BLaER1 treated with 17β-estradiol and CSF1 and Interleukin-3, amounts not matched to agents 10 nM and 100 nM (cell line): ENCODE measurements around the gene PRR22.

Experiments used
- H3K27ac ChIP-seq, 11 experiments: shearing (Covaris generic); formaldehyde crosslinking; 2 replicates each; pipeline ENCODE4 v1.8.1; 2022
- H3K27me3 ChIP-seq, 11 experiments: shearing (Covaris generic); formaldehyde crosslinking; 2 replicates each; pipeline ENCODE4 v1.8.1; 2022
- H3K36me3 ChIP-seq, 11 experiments: shearing (Covaris generic); formaldehyde crosslinking; 2 replicates each; pipeline ENCODE4 v1.8.1; 2022
- H3K4me1 ChIP-seq, 10 experiments: shearing (Covaris generic); formaldehyde crosslinking; 2 replicates each; pipeline ENCODE4 v1.8.1; 2022
- H3K4me2 ChIP-seq, 11 experiments: shearing (Covaris generic); formaldehyde crosslinking; 2 replicates each; pipeline ENCODE4 v1.8.1; 2022
- H3K4me3 ChIP-seq, 10 experiments: shearing (Covaris generic); formaldehyde crosslinking; 2 replicates each; pipeline ENCODE4 v1.8.1; 2022
- H3K9ac ChIP-seq, 11 experiments: shearing (Covaris generic); formaldehyde crosslinking; 2 replicates each; pipeline ENCODE4 v1.8.1; 2022
- H3K9me3 ChIP-seq, 11 experiments: shearing (Covaris generic); formaldehyde crosslinking; replicated peaks in 1 of 11; 2 replicates each; pipeline ENCODE4 v1.8.1; 2022
- H4K20me1 ChIP-seq, 11 experiments: shearing (Covaris generic); formaldehyde crosslinking; 2 replicates each; pipeline ENCODE4 v1.8.1; 2022
- Cebpa-rat ChIP-seq, 11 experiments: shearing (Covaris generic); IDR thresholded peaks; 2 replicates each; pipeline ENCODE4 v1.8.1; 2022

Gene PRR22

DNA sequence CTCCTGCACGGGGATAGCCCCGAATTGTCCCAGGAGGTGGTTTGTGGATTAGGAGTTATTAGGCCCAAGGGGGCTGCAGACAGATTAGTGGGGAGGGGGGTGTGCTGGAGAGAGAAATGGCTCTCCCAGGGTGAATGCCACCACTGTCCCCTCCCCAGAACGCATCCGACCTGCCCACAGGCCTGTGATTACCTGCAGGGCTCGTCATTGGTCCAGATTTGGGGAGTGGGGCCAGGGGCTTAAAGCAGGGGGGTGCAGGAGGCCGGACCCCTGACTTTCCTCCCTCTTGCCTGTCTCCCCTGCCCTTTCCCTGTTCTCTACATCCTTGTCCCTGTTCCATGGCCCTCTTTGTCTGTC, 21.6 kb upstream of the PRR22 start:
- H3K9me3 ChIP-seq: no peaks in the 10 kb centered on the region
- peaks cover 20 to 38% (median 27%) of the 10 kb centered on the region in 11 experiments for H3K27me3 ChIP-seq
- peak overlapping the region in 8 of 11 experiments; percentile 46 to 85 (median 67); a peak in 15 of 22 replicates for H3K4me2 ChIP-seq
- H3K4me1 ChIP-seq: peaks cover 7 to 58% (median 49%) of the 10 kb centered on the region in 10 experiments; a peak in 19 of 20 replicates
- peak overlapping the region in 1 of 11 experiments; percentile 53; a peak in 1 of 22 replicates for H3K9ac ChIP-seq
- no peaks in the 10 kb centered on the region for H3K36me3 ChIP-seq
- H4K20me1 ChIP-seq: peaks cover 0 to 5% (median 0%) of the 10 kb centered on the region in 11 experiments; a peak in 3 of 22 replicates
- peak overlapping the region in 1 of 10 experiments; percentile 57; a peak in 1 of 20 replicates for H3K4me3 ChIP-seq
- TF ChIP-seq Cebpa-rat (IDR thresholded peaks at IDR 0.05): no peak
- H3K27ac ChIP-seq: no peak overlapping the region

DNA sequence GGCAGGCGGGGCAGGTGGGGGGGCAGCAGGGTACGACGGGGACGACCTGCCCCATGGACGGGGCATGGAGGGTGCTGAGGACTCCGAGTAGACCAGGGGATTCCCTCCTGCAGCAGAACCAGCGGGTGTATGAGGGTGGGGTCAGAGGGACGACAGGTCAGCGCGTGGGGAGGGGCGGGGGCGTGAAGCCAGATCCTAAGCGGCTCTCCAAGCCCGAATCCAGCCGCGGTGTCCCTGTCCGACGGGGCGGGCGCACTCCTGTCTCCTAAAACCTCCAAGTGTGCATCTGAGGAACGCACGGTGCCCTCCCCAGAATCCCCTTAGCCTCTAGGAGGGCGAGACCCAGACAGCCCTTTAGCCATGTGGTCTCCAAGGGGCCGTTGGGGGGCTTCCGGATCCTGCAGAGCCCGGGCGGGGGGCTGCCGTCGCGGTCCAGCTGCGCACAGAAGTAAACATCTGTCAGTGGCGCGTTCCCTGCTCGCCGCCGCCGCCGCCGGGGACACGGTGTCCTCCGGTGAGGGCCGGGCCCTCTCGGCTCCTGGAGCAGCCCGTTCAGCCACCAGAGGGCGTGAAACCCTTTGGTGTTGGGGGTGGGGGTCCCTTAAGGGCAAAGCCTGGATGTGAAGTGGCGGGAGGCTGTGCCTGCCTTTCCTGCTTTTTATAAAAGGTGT, 21.1 kb upstream of the PRR22 start:
- Histone ChIP-seq H3K4me2 (peak overlapping the region; percentile 34 to 85 (median 60); a peak in 21 of 22 replicates), H3K4me3 (peak overlapping the region in 9 of 10 experiments; percentile 21 to 63 (median 46); a peak in 15 of 20 replicates)

DNA sequence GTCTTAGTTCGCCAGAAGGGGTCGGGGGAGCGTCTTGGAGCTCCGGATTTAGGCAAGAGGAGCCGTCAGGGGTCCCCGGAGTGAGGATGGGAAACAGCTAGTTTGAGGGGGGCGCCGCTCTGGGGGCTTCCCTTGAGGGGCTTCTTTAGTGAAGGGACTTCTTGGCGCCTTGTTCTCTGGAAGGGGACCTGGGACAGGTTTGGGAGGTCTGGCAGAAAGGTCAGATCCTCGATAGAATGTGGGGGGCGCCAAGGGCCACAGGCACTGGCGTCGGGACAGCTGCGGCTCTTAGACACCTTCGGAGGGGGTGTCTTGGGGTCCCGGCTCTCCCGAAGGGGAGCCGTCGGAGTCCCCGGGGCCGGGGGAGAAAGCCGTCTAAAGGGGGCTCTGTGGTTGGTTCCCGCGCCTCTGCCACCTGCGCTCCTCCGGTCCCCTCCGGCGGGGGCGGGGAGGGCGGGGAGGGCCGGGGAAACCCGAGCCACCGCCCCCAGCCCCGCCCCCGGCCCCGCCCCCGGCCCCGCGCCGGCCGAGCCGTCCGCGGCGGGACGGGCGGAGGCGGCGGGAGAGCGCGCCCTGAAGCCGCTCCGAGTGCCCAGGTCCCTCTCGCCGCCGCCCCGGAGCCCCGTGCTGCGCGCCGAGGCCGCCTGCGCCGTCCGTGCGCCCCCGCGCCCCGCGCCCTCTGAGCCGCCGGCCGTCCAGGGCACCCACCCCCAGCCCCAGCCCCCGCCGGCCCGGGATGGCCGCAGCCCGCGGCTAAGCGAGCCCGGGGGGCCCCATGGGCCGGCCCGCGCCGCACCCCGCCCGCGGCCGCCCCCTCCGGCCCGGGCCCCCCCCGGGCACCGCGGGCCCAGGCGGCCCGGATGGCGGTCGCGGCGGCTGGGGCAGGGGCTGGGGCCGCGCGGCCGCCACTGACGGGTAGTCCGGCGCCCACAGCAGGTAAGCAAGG, 20.2 kb upstream of the PRR22 start, which contains the start of gene NRTN:
Gene NRTN, plus strand, starts transcription at position 552 of the 946 bp plus-strand sequence. CDS start 19,099 bp downstream, outside the sequence.
- Histone ChIP-seq H3K4me1 (peaks cover 7 to 64% (median 55%) of the 10 kb centered on the region in 10 experiments; a peak in 19 of 20 replicates), H3K9ac (peak within 1 kb of the TSS in 8 of 11 experiments; percentile 34 to 63 (median 50); a peak in 11 of 22 replicates), H3K4me3 (peak within 1 kb of the TSS; percentile 43 to 63 (median 51); a peak in 19 of 20 replicates), H3K27me3 (peaks cover 21 to 41% (median 33%) of the 10 kb centered on the region in 11 experiments), H3K4me2 (peak within 1 kb of the TSS; percentile 83 to 98 (median 88)), H3K36me3 (no peaks in the 10 kb centered on the region), H3K9me3 (no peaks in the 10 kb centered on the region), H4K20me1 (peaks cover 0 to 5% (median 0%) of the 10 kb centered on the region in 11 experiments; a peak in 3 of 22 replicates), H3K27ac (no peak within 1 kb of the TSS; a peak in 1 of 22 replicates)
- no peak for TF ChIP-seq Cebpa-rat (IDR thresholded peaks at IDR 0.05)

More for the DNA sequence above, 21.1 kb upstream of the PRR22 start:
- no peaks in the 10 kb centered on the region for H3K9me3 ChIP-seq
- H3K27me3 ChIP-seq: peaks cover 20 to 38% (median 27%) of the 10 kb centered on the region in 11 experiments
- H3K36me3 ChIP-seq: no peaks in the 10 kb centered on the region
- peak overlapping the region in 6 of 11 experiments; percentile 9 to 53 (median 34); a peak in 9 of 22 replicates for H3K9ac ChIP-seq
- TF ChIP-seq Cebpa-rat (IDR thresholded peaks at IDR 0.05): no peak
- peaks cover 0 to 5% (median 0%) of the 10 kb centered on the region in 11 experiments; a peak in 3 of 22 replicates for H4K20me1 ChIP-seq
- H3K4me1 ChIP-seq: peaks cover 7 to 58% (median 50%) of the 10 kb centered on the region in 10 experiments; a peak in 19 of 20 replicates
- H3K27ac ChIP-seq: no peak overlapping the region

DNA sequence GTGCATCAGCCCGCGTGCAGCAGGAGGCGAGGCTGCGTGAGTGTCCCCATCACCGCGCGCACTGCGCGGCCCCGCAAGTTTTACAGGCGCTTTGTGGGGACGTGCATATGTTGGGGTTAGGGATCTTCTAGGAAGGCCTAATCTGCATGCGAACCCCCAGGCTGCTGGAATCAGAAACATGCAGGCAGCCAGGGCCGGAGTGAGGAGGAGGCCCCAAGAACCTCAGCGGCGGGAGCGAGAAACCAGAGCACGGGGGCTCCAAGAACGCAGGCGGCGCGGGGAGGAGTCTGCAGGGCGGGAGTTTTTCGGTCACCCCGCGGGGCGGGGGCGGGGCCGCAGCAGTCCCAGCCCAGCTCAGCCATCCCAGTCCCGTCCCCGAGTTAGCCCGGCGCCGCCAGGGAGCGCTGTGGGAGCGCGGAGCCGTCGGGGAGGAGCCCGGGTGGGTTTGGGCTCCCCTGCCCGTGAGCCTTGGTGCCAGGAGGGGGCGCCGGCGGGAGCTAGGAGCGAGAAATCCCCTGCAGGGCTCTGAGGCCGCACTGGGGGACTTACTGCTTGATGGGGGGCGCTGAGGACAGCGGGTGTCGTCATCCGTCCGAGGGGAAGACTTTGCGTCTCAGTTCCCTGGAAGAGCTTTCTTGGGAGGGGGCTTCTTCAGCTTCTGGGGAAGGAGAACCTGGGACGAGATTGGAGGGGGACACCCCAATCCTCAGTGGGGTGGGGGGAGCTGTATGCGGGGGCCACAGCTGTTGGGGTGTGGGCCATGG, 19.4 kb upstream of the PRR22 start:
- peak overlapping the region; percentile 41 to 63 (median 51); a peak in 17 of 20 replicates for H3K4me3 ChIP-seq
- H3K4me2 ChIP-seq: peak overlapping the region; percentile 83 to 98 (median 88)
- no peak for TF ChIP-seq Cebpa-rat (IDR thresholded peaks at IDR 0.05)
- H3K9me3 ChIP-seq: no peaks in the 10 kb centered on the region
- peaks cover 21 to 50% (median 37%) of the 10 kb centered on the region in 11 experiments for H3K27me3 ChIP-seq
- peak overlapping the region in 10 of 11 experiments; percentile 19 to 63 (median 46); a peak in 13 of 22 replicates for H3K9ac ChIP-seq
- H3K4me1 ChIP-seq: peaks cover 16 to 69% (median 60%) of the 10 kb centered on the region in 10 experiments; a peak in 19 of 20 replicates
- no peaks in the 10 kb centered on the region for H3K36me3 ChIP-seq
- peaks cover 0 to 5% (median 0%) of the 10 kb centered on the region in 11 experiments; a peak in 3 of 22 replicates for H4K20me1 ChIP-seq
- no peak overlapping the region; a peak in 1 of 22 replicates for H3K27ac ChIP-seq

DNA sequence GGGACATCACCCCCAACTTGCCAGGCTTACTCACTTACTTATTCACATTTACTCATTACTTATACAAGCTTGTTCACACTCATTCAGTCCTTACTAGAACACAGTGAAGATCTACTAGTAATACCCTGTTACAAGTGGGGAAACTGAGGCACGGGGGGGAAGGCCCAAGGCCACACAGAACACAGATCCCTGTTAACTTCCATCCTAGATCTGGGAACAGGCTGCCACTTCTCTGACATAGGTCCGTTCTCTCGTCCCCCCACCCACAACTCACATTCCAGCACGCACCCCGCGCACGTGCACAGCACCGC, 18.9 kb upstream of the PRR22 start:
- Histone ChIP-seq H3K4me2 (peak overlapping the region; percentile 83 to 98 (median 88)), H3K9me3 (no peaks in the 10 kb centered on the region), H3K36me3 (no peaks in the 10 kb centered on the region), H3K4me1 (peaks cover 21 to 72% (median 61%) of the 10 kb centered on the region in 10 experiments; a peak in 19 of 20 replicates), H4K20me1 (peaks cover 0 to 5% (median 0%) of the 10 kb centered on the region in 11 experiments; a peak in 3 of 22 replicates), H3K27ac (no peak overlapping the region), H3K27me3 (peaks cover 21 to 55% (median 40%) of the 10 kb centered on the region in 11 experiments), H3K9ac (peak overlapping the region in 10 of 11 experiments; percentile 19 to 63 (median 41); a peak in 10 of 22 replicates), H3K4me3 (peak overlapping the region; percentile 27 to 54 (median 44); a peak in 15 of 20 replicates)
- TF ChIP-seq Cebpa-rat (IDR thresholded peaks at IDR 0.05): no peak

DNA sequence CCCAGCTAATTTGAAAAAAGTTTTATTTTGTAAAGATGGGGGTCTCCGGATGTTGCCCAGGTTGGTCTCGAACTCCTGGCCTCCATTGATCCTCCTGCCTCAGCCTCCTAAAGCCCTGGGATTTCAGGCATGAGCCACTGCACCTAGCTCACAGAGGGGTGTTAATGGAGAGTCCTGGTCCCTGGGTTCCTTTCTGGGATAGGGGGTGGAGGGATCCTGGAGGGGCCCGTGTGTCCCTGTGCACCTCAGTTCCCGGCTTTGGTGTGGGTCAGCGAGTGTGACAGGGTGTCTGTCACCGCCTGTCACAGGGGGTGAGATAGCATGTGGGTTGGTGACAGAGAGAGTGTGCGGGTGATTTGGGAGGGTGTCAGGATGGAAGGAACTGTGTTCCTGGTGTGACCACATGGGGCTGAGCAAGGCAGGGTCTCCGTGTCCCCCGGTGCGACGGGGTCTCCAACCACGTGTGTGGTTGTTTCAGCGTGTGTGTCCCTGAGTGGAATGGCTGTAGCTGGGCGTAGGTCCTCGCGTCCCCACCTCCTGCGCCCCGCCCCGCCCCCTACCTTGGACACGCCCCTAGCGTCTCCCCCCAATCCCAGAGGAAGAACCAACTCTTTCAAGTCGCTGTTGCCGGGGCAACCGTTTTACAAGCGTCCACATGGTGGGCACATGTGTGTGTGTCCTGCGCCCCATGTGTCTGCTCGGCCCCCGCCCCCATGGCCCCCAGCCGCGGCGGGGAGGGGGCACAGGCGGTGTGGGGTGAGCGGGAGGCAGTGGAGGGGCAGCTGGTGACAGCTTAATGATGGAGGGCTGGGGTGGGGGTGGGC, 17.5 kb upstream of the PRR22 start:
- H3K36me3 ChIP-seq: no peaks in the 10 kb centered on the region
- H3K4me1 ChIP-seq: peaks cover 21 to 72% (median 58%) of the 10 kb centered on the region in 10 experiments; a peak in 19 of 20 replicates
- no peak overlapping the region; a peak in 1 of 22 replicates for H3K27ac ChIP-seq
- H3K4me2 ChIP-seq: peak overlapping the region; percentile 56 to 90 (median 84)
- peaks cover 0 to 5% (median 0%) of the 10 kb centered on the region in 11 experiments; a peak in 3 of 22 replicates for H4K20me1 ChIP-seq
- peak overlapping the region in 1 of 10 experiments; percentile 28; a peak in 1 of 20 replicates for H3K4me3 ChIP-seq
- H3K9ac ChIP-seq: peak overlapping the region in 1 of 11 experiments; percentile 39; a peak in 2 of 22 replicates
- no peaks in the 10 kb centered on the region for H3K9me3 ChIP-seq
- peaks cover 21 to 54% (median 40%) of the 10 kb centered on the region in 11 experiments for H3K27me3 ChIP-seq
- TF ChIP-seq Cebpa-rat (IDR thresholded peaks at IDR 0.05): no peak
